HCT116 (cell line): ENCODE measurements around the gene WIPI1. TPM values are rescaled to one million over a fixed set of nuclear protein-coding genes. Genes with fewer than 3 reads are reported as not detected.

Experiments used
- ATAC-seq: fragments of 200-7000 bp; cut with Tn5 transposase; 2 replicates; pipeline ENCODE4 v1.9.1; 2020; ENCODE audit warnings: mild to moderate bottlenecking, moderate library complexity
- BruUV-seq: library from RNA; stranded (reverse); fragments of 400-500 nt; replicated peaks from 2 replicates; lab custom pipeline; 2021; lab: Mats Ljungman, UMichigan
- CTCF ChIA-PET: fragments of 300-600 bp; sonication (Branson Sonifier 250); formaldehyde crosslinking; loops from one replicate; lab custom pipeline; 2021; ENCODE audit warnings: antibody characterized with exemption; lab: Charles Lee
- POLR2A ChIA-PET: fragments of 300-600, 350-600 bp; sonication (Branson Sonifier 250); formaldehyde crosslinking; loops from one replicate; lab custom pipeline; 2021; ENCODE audit warnings: antibody characterized with exemption; lab: Charles Lee
- RAD21 ChIA-PET, 2 experiments: fragments of 300-600 bp; sonication (Branson Sonifier 250); formaldehyde crosslinking; loops; one replicate each; lab custom pipeline; 2023; ENCODE audit warnings: low total read pairs in 2 of 2; ENCODE audit not compliant: uncharacterized antibody in 2 of 2, unreplicated experiment in 2 of 2, low non-redundant PET in 1 of 2; lab: Charles Lee
- DNase-seq: peaks from one replicate; pipeline ENCODE4 v3.0.0-alpha.2; 2010; ENCODE audit warnings: low read depth, low spot score
- H2AFZ ChIP-seq: fragments of 200-600 bp; shearing (Covaris generic), sonication (generic); 2 replicates; pipeline ENCODE4 v1.6.1; 2017; ENCODE audit warnings: low read depth, mixed run types, mixed read lengths, antibody characterized with exemption, low read length; ENCODE audit not compliant: poor library complexity, severe bottlenecking
- H3K27ac ChIP-seq: 2 replicates; pipeline ENCODE4 v1.5.1; 2012; ENCODE audit warnings: low read depth, low read length
- H3K27me3 ChIP-seq: fragments of 200-600 bp; sonication (generic); 2 replicates; pipeline ENCODE4 v1.6.1; 2016; ENCODE audit warnings: mixed run types, low read length, mixed read lengths; ENCODE audit not compliant: insufficient read depth
- H3K36me3 ChIP-seq, 2 experiments: fragments of 200-500 bp in 1 of 2; fragments of 200-600 bp in 1 of 2; sonication (Bioruptor generic) in 1 of 2; sonication (generic) in 1 of 2; 2 replicates each; pipeline versions ENCODE4 v1.5.1 to v1.6.1; 2014 to 2016; ENCODE audit warnings: low read length in 2 of 2, inconsistent platforms in 1 of 2, mixed read lengths in 1 of 2, mixed run types in 1 of 2; ENCODE audit not compliant: insufficient read depth in 2 of 2, control insufficient read depth in 1 of 2
- H3K4me1 ChIP-seq, 2 experiments: fragments of 200-600 bp in 1 of 2; sonication (generic) in 1 of 2; 2 replicates each; pipeline versions ENCODE4 v1.5.1 to v1.6.1; 2012 to 2017; ENCODE audit warnings: low read length in 2 of 2, inconsistent platforms in 1 of 2, mild to moderate bottlenecking in 1 of 2, mixed read lengths in 1 of 2, mixed run types in 1 of 2, moderate library complexity in 1 of 2; ENCODE audit not compliant: insufficient read depth in 2 of 2, control insufficient read depth in 1 of 2
- H3K4me2 ChIP-seq: fragments of 200-600 bp; sonication (generic); 2 replicates; pipeline ENCODE4 v1.6.1; 2017; ENCODE audit warnings: mixed run types, low read length, mixed read lengths
- H3K4me3 ChIP-seq, 2 experiments: fragments of 200-600 bp in 1 of 2; sonication (generic) in 1 of 2; replicated peaks in 1 of 2; 2 replicates each; pipeline ENCODE4 v1.5.1; 2011 to 2016; ENCODE audit warnings: low read length in 2 of 2, control low read depth in 1 of 2, low read depth in 1 of 2, mild to moderate bottlenecking in 1 of 2, mixed read lengths in 1 of 2, mixed run types in 1 of 2
- H3K79me2 ChIP-seq: fragments of 200-600 bp; sonication (generic); 2 replicates; pipeline ENCODE4 v1.6.1; 2017; ENCODE audit warnings: mild to moderate bottlenecking, mixed run types, low read length, moderate library complexity, mixed read lengths; ENCODE audit not compliant: insufficient read depth
- H3K9ac ChIP-seq: fragments of 200-600 bp; sonication (generic); 2 replicates; pipeline ENCODE4 v1.6.1; 2016; ENCODE audit warnings: low read length, mixed read lengths
- H3K9me2 ChIP-seq: fragments of 200-600 bp; sonication (generic), shearing (Covaris generic); 2 replicates; pipeline ENCODE4 v1.6.1; 2017; ENCODE audit warnings: mixed run types, mild to moderate bottlenecking, moderate library complexity; ENCODE audit not compliant: insufficient read depth
- H3K9me3 ChIP-seq, 2 experiments: fragments of 200-500 bp in 1 of 2; fragments of 200-600 bp in 1 of 2; sonication (Bioruptor generic) in 1 of 2; sonication (generic) in 1 of 2; 2 replicates each; pipeline ENCODE4 v1.6.1; 2014 to 2017; ENCODE audit warnings: low read length in 2 of 2, mixed read lengths in 2 of 2, inconsistent platforms in 1 of 2, low read depth in 1 of 2, mild to moderate bottlenecking in 1 of 2, mixed run types in 1 of 2, moderate library complexity in 1 of 2; ENCODE audit not compliant: control insufficient read depth in 1 of 2, insufficient read depth in 1 of 2
- H4K20me1 ChIP-seq: fragments of 200-600 bp; sonication (generic), shearing (Covaris generic); 2 replicates; pipeline ENCODE4 v1.6.1; 2017; ENCODE audit warnings: mixed run types, mild to moderate bottlenecking, moderate library complexity; ENCODE audit not compliant: insufficient read depth
- CBX3 ChIP-seq: IDR thresholded peaks from 2 replicates; pipeline ENCODE4 v1.6.1; 2012; ENCODE audit warnings: low read depth
- CEBPB ChIP-seq: IDR thresholded peaks from 2 replicates; pipeline ENCODE4 v1.6.1; 2012; ENCODE audit warnings: low read depth
- FOSL1 ChIP-seq: IDR thresholded peaks from 2 replicates; pipeline ENCODE4 v1.6.1; 2012; ENCODE audit warnings: low read depth
- MAX ChIP-seq: IDR thresholded peaks from 2 replicates; pipeline ENCODE4 v1.6.1; 2012
- POLR2A ChIP-seq: IDR thresholded peaks from 2 replicates; pipeline ENCODE4 v1.7.0; 2011; ENCODE audit warnings: borderline replicate concordance; ENCODE audit not compliant: insufficient read depth, insufficient read length; ENCODE audit errors: extremely low read depth
- SP1 ChIP-seq: IDR thresholded peaks from 2 replicates; pipeline ENCODE4 v1.6.1; 2012; ENCODE audit warnings: low read depth
- intact Hi-C: fragments of 100-400 bp; cut with micrococcal nuclease; formaldehyde crosslinking; loops from 2 replicates; pipeline ENCODE4 v1.10.0; 2022
- total RNA-seq: library from RNA; stranded (reverse); gene quantifications from one replicate; pipeline ENCODE4 v1.2.1, GENCODE V29; 2021; ENCODE audit not compliant: unreplicated experiment
- TF ChIP-seq, protein P1 (sequence below), 3 experiments: fragments of 200-600 bp in 1 of 3; sonication (generic) in 1 of 3; IDR thresholded peaks in 2 of 3; conservative IDR thresholded peaks in 1 of 3; 2 replicates each; pipeline ENCODE4 v1.5.1; 2012 to 2017; ENCODE audit warnings: low read depth in 2 of 3, low read length in 2 of 3, antibody characterized with exemption in 1 of 3, borderline replicate concordance in 1 of 3, control low read depth in 1 of 3, mild to moderate bottlenecking in 1 of 3, mixed read lengths in 1 of 3, mixed run types in 1 of 3, moderate library complexity in 1 of 3; ENCODE audit not compliant: insufficient read depth in 1 of 3

Gene WIPI1
- total RNA-seq, 1 experiment from 2014 or later, result 21.5 TPM

- H3K9me2 ChIP-seq, result no peaks in the 10 kb centered on the region
- TF ChIP-seq FOSL1 (no peak), POLR2A (no peak), CEBPB (no peak), CBX3 (no peak), SP1 (no peak), MAX (no peak)
- TF ChIP-seq, protein P1, sequence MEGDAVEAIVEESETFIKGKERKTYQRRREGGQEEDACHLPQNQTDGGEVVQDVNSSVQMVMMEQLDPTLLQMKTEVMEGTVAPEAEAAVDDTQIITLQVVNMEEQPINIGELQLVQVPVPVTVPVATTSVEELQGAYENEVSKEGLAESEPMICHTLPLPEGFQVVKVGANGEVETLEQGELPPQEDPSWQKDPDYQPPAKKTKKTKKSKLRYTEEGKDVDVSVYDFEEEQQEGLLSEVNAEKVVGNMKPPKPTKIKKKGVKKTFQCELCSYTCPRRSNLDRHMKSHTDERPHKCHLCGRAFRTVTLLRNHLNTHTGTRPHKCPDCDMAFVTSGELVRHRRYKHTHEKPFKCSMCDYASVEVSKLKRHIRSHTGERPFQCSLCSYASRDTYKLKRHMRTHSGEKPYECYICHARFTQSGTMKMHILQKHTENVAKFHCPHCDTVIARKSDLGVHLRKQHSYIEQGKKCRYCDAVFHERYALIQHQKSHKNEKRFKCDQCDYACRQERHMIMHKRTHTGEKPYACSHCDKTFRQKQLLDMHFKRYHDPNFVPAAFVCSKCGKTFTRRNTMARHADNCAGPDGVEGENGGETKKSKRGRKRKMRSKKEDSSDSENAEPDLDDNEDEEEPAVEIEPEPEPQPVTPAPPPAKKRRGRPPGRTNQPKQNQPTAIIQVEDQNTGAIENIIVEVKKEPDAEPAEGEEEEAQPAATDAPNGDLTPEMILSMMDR (IDR thresholded peaks at IDR 0.05 in 2 of 3, conservative IDR thresholded peaks at IDR 0.05 in 1 of 3; ENCODE audit: borderline replicate concordance in 1 of 3, insufficient read depth in 1 of 3, low read depth in 2 of 3, low read length in 2 of 3), result 0 out of 6 replicates have a peak, but pooled peaks of 1 of the 3 experiments have one; percentile 8
- POLR2A ChIA-PET, result no interaction called here
- H4K20me1 ChIP-seq, result no peaks in the 10 kb centered on the region
- no TSS peak for BruUV-seq
- H3K4me1 ChIP-seq, result peaks cover 13 to 25% of the 10 kb centered on the region in 2 experiments
- H3K4me3 ChIP-seq, result no peak overlapping the region
- no peak overlapping the region for H3K27ac ChIP-seq
- RAD21 ChIA-PET, result interaction anchor here in 1 of 2 experiments (1.2 kb wide), 1 partner anchor 291 kb away, joined by 5 read pairs; no protein-coding TSS in a partner anchor
- peak overlapping the region; percentile 51 for H2AFZ ChIP-seq
- peak; percentile 16 for ATAC-seq
- intact Hi-C loops, result loop anchor here (1.0 to 10.0 kb wide), 5 partner anchors 200 to 659 kb away; no protein-coding TSS in a partner anchor
- H3K79me2 ChIP-seq, result no peaks in the 10 kb centered on the region
- no peak overlapping the region for H3K9ac ChIP-seq
- no peak for DNase-seq
- H3K9me3 ChIP-seq, result no peaks in the 10 kb centered on the region
- no peaks in the 10 kb centered on the region for H3K27me3 ChIP-seq
- H3K4me2 ChIP-seq, result no peak overlapping the region
- no peaks in the 10 kb centered on the region for H3K36me3 ChIP-seq
- CTCF ChIA-PET, result interaction anchor here (0.7 to 1.3 kb wide), 3 partner anchors 27 to 263 kb away, joined by 3 to 4 read pairs (median 4); no protein-coding TSS in a partner anchor
These were observed 6.1 kb upstream of the WIPI1 start for GRCh38 chr17:68463211-68464019.
